Measurements from ENCODE around the gene SCN11A.

DNA sequence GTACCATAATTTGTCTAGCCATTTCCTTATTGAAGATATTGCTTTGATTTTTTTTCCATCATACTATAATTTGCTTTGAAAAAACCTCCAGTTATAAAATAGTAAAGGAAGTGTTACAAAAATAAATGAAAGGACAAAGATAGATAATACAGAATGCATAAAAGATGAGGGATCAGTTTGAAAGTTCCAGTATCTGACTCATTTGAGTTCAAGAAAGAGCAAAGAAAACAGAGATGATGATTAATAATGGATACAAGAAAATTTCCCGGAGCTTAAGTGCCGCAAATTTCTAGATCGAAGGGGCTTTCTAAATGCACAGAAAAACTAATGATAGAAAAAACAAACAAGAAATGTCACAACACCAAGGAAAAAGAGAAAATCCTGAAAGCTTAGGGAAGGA lies 4.4 kb upstream of the SCN11A start:
- TF ChIP-seq POLR2AphosphoS5 (IDR thresholded peaks at IDR 0.05; ENCODE audit: low read depth, low read length): no peak
- TF ChIP-seq TAF1 (IDR thresholded peaks at IDR 0.05; ENCODE audit: borderline replicate concordance, insufficient read depth, low read length): no peak
- TF ChIP-seq, protein P1, sequence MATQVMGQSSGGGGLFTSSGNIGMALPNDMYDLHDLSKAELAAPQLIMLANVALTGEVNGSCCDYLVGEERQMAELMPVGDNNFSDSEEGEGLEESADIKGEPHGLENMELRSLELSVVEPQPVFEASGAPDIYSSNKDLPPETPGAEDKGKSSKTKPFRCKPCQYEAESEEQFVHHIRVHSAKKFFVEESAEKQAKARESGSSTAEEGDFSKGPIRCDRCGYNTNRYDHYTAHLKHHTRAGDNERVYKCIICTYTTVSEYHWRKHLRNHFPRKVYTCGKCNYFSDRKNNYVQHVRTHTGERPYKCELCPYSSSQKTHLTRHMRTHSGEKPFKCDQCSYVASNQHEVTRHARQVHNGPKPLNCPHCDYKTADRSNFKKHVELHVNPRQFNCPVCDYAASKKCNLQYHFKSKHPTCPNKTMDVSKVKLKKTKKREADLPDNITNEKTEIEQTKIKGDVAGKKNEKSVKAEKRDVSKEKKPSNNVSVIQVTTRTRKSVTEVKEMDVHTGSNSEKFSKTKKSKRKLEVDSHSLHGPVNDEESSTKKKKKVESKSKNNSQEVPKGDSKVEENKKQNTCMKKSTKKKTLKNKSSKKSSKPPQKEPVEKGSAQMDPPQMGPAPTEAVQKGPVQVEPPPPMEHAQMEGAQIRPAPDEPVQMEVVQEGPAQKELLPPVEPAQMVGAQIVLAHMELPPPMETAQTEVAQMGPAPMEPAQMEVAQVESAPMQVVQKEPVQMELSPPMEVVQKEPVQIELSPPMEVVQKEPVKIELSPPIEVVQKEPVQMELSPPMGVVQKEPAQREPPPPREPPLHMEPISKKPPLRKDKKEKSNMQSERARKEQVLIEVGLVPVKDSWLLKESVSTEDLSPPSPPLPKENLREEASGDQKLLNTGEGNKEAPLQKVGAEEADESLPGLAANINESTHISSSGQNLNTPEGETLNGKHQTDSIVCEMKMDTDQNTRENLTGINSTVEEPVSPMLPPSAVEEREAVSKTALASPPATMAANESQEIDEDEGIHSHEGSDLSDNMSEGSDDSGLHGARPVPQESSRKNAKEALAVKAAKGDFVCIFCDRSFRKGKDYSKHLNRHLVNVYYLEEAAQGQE (IDR thresholded peaks at IDR 0.05; ENCODE audit: insufficient read depth in 1 of 2, low read depth in 2 of 2, low read length in 2 of 2): no peak
- TF ChIP-seq SIN3A (IDR thresholded peaks at IDR 0.05; ENCODE audit: borderline replicate concordance, insufficient read depth, low read length): no peak

Measured in PFSK-1 (cell line).